Measurements from ENCODE around the gene KCNA2.

DNA sequence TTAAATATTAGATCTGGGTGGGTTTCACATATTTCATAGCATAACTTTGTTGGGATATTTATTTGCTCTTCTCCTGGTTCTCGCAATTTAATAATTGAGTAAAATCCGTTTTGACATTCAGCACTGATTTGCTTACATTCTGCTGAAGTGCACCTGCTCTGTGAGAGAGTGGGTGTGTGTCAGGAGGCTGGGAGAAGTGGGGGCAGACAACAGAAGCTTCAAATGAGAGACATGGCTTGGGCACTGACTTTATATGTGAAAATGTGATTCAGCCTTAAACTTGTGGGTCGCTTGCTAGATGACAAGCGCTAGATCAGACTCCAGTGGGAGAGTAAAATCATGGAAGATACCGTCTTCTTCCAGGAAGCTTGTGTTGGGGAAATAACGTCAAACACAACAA lies 32.4 kb upstream of the KCNA2 start:
- TF ChIP-seq ZNF768 (tag by site-specific recombination; IDR thresholded peaks at IDR 0.05) = no peak
- no peak for TF ChIP-seq ZNF174 (tag by site-specific recombination; IDR thresholded peaks at IDR 0.05)
- TF ChIP-seq, protein P1, sequence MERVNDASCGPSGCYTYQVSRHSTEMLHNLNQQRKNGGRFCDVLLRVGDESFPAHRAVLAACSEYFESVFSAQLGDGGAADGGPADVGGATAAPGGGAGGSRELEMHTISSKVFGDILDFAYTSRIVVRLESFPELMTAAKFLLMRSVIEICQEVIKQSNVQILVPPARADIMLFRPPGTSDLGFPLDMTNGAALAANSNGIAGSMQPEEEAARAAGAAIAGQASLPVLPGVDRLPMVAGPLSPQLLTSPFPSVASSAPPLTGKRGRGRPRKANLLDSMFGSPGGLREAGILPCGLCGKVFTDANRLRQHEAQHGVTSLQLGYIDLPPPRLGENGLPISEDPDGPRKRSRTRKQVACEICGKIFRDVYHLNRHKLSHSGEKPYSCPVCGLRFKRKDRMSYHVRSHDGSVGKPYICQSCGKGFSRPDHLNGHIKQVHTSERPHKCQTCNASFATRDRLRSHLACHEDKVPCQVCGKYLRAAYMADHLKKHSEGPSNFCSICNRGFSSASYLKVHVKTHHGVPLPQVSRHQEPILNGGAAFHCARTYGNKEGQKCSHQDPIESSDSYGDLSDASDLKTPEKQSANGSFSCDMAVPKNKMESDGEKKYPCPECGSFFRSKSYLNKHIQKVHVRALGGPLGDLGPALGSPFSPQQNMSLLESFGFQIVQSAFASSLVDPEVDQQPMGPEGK (tag by site-specific recombination; IDR thresholded peaks at IDR 0.05) = no peak
- no peak for TF ChIP-seq TCF7L2 (IDR thresholded peaks at IDR 0.05; ENCODE audit: borderline replicate concordance, low read depth, low read length)
- TF ChIP-seq, protein P2, sequence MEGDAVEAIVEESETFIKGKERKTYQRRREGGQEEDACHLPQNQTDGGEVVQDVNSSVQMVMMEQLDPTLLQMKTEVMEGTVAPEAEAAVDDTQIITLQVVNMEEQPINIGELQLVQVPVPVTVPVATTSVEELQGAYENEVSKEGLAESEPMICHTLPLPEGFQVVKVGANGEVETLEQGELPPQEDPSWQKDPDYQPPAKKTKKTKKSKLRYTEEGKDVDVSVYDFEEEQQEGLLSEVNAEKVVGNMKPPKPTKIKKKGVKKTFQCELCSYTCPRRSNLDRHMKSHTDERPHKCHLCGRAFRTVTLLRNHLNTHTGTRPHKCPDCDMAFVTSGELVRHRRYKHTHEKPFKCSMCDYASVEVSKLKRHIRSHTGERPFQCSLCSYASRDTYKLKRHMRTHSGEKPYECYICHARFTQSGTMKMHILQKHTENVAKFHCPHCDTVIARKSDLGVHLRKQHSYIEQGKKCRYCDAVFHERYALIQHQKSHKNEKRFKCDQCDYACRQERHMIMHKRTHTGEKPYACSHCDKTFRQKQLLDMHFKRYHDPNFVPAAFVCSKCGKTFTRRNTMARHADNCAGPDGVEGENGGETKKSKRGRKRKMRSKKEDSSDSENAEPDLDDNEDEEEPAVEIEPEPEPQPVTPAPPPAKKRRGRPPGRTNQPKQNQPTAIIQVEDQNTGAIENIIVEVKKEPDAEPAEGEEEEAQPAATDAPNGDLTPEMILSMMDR (tag by site-specific recombination; IDR thresholded peaks at IDR 0.05) = no peak
- TF ChIP-seq ZNF426 (tag by site-specific recombination; IDR thresholded peaks at IDR 0.05) = no peak
- no peak for TF ChIP-seq EGR2 (tag by site-specific recombination; IDR thresholded peaks at IDR 0.05; ENCODE audit: low read depth)
- no peak for TF ChIP-seq ZNF311 (tag by site-specific recombination; IDR thresholded peaks at IDR 0.05; ENCODE audit: borderline replicate concordance)
- TF ChIP-seq ZSCAN30 (tag by site-specific recombination; IDR thresholded peaks at IDR 0.05) = no peak
- TF ChIP-seq RBAK (tag by site-specific recombination; IDR thresholded peaks at IDR 0.05) = no peak
